ENCODE results near the gene NEDD4.

NEDD4 gene

DNA sequence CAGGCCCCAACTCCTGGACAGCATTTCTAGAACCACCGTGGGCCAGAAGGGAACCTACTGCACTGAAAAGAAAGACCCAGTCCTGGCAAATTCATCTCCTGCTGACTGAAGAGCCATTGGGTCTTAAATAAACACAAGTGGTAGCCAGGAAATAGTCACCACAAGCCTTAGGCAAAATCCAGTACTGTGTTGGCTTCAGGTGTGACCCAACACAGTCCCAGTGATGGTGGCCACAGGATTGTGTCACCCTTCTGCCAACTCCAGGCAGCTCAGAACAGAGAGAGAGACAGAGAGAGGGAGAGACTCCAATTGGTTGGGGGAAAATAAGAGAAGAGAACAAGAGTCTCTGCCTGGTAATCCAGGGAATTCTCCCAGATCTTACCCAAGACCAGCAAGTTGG, 23.1 kb downstream of the NEDD4 start:
- TF ChIP-seq POLR2AphosphoS5 (IDR thresholded peaks at IDR 0.05; ENCODE audit: low read depth, low read length) (no peak), SIN3A (IDR thresholded peaks at IDR 0.05; ENCODE audit: borderline replicate concordance, insufficient read depth, low read length) (no peak), TAF1 (IDR thresholded peaks at IDR 0.05; ENCODE audit: borderline replicate concordance, insufficient read depth, low read length) (no peak), REST (IDR thresholded peaks at IDR 0.05; ENCODE audit: insufficient read depth in 1 of 2, low read depth in 2 of 2, low read length in 2 of 2) (no peak), FOXP2 (optimal IDR thresholded peaks at IDR 0.05; ENCODE audit: borderline replicate concordance, extremely low read depth, extremely low read length, insufficient read depth) (no peak)

DNA sequence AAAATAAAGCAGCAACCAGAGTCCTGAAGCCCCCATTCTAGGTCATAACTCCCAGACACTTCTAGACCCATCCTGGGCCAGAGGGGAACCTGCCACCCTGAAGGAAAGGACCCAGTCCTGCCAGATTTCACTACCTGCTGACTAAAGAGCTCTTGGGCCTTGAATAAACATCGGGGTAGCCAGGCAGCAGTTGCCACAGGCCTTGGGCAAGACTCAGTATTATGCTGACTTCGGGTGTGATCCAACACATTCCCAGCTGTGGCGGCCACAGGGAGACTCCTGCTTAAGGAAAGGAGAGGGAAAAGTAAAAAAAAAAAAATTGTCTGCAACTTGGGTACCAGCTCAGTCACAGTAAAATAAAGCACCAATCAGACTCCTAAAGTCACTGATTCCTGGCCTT, 23.8 kb downstream of the NEDD4 start:
- TF ChIP-seq TAF1 (IDR thresholded peaks at IDR 0.05; ENCODE audit: borderline replicate concordance, insufficient read depth, low read length) (no peak), POLR2AphosphoS5 (IDR thresholded peaks at IDR 0.05; ENCODE audit: low read depth, low read length) (no peak), REST (IDR thresholded peaks at IDR 0.05; ENCODE audit: insufficient read depth in 1 of 2, low read depth in 2 of 2, low read length in 2 of 2) (no peak), SIN3A (IDR thresholded peaks at IDR 0.05; ENCODE audit: borderline replicate concordance, insufficient read depth, low read length) (no peak), FOXP2 (optimal IDR thresholded peaks at IDR 0.05; ENCODE audit: borderline replicate concordance, extremely low read depth, extremely low read length, insufficient read depth) (no peak)

DNA sequence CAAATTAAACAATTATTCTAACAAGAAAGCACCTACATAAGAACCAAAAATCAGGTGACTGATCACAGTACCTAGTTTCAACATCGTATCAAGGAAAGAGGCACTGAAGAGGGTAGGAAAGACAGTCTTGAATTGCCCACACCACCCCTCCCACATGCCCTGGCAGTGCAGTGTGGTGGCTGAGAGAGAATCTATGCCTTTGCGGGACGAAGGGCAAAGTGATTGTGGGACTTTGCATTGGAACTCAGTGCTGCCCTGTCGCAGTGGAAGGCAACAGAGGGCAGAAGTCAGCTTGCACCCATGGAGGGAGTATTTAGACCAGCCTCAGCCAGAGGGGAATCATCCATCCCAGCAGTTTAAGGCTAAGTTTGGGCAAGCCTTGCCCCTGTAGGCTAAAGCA, 24.5 kb downstream of the NEDD4 start:
- TF ChIP-seq TAF1 (IDR thresholded peaks at IDR 0.05; ENCODE audit: borderline replicate concordance, insufficient read depth, low read length) (no peak), POLR2AphosphoS5 (IDR thresholded peaks at IDR 0.05; ENCODE audit: low read depth, low read length) (no peak), SIN3A (IDR thresholded peaks at IDR 0.05; ENCODE audit: borderline replicate concordance, insufficient read depth, low read length) (no peak), REST (IDR thresholded peaks at IDR 0.05; ENCODE audit: insufficient read depth in 1 of 2, low read depth in 2 of 2, low read length in 2 of 2) (no peak)

- TF ChIP-seq POLR2AphosphoS5 (IDR thresholded peaks at IDR 0.05; ENCODE audit: low read depth, low read length), result no peak
- TF ChIP-seq FOXP2 (optimal IDR thresholded peaks at IDR 0.05; ENCODE audit: borderline replicate concordance, extremely low read depth, extremely low read length, insufficient read depth), result no peak
- TF ChIP-seq TAF1 (IDR thresholded peaks at IDR 0.05; ENCODE audit: borderline replicate concordance, insufficient read depth, low read length), result no peak
- no peak for TF ChIP-seq SIN3A (IDR thresholded peaks at IDR 0.05; ENCODE audit: borderline replicate concordance, insufficient read depth, low read length)
- TF ChIP-seq REST (IDR thresholded peaks at IDR 0.05; ENCODE audit: insufficient read depth in 1 of 2, low read depth in 2 of 2, low read length in 2 of 2), result no peak
Measured at GRCh38 chr15:55965091-55965490, 28.3 kb downstream of the NEDD4 start.

DNA sequence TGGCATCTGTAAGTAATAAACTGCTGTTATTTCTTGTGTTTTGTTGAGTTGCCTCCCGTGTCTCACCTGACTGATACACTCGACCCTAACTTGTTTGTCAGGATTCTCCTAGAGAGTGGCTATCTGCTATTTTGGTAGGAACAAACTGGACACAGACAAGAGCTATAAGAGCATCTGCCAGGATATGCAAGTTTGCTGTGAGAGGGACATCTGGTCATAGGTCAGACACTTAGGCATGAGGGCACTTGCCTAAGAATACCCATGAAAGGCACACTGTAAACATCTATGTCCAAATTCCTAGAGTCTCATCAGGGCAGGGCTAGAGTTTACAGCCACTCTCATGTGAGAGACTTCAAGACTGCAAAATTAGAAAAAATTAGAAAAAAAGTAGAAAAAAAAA, 32.5 kb downstream of the NEDD4 start:
- no peak for TF ChIP-seq TAF1 (IDR thresholded peaks at IDR 0.05; ENCODE audit: borderline replicate concordance, insufficient read depth, low read length)
- no peak for TF ChIP-seq FOXP2 (optimal IDR thresholded peaks at IDR 0.05; ENCODE audit: borderline replicate concordance, extremely low read depth, extremely low read length, insufficient read depth)
- no peak for TF ChIP-seq REST (IDR thresholded peaks at IDR 0.05; ENCODE audit: insufficient read depth in 1 of 2, low read depth in 2 of 2, low read length in 2 of 2)
- no peak for TF ChIP-seq SIN3A (IDR thresholded peaks at IDR 0.05; ENCODE audit: borderline replicate concordance, insufficient read depth, low read length)
- no peak for TF ChIP-seq POLR2AphosphoS5 (IDR thresholded peaks at IDR 0.05; ENCODE audit: low read depth, low read length)

Measured in PFSK-1 (cell line).